Measurements from ENCODE around the gene IGFBP4. TPM values are rescaled to one million over a fixed set of nuclear protein-coding genes. Genes with fewer than 3 reads are reported as not detected.
A peak's percentile ranks its signal among the peaks of the same experiment; 100 is the strongest.

The IGFBP4 gene
- total RNA-seq, 4 donors from 2014 or later: 234 to 334 (median 274) TPM

GRCh38 chr17:40447148-40447644 is 3.9 kb downstream of the IGFBP4 start:
- no peaks in the 10 kb centered on the region for H3K9me3 ChIP-seq
- no peaks in the 10 kb centered on the region for H3K27me3 ChIP-seq
- peak overlapping the region; percentile 93 to 98 (median 94) for H3K27ac ChIP-seq
- no peak for TF ChIP-seq POLR2A (IDR thresholded peaks at IDR 0.05)
- TF ChIP-seq, protein P1, sequence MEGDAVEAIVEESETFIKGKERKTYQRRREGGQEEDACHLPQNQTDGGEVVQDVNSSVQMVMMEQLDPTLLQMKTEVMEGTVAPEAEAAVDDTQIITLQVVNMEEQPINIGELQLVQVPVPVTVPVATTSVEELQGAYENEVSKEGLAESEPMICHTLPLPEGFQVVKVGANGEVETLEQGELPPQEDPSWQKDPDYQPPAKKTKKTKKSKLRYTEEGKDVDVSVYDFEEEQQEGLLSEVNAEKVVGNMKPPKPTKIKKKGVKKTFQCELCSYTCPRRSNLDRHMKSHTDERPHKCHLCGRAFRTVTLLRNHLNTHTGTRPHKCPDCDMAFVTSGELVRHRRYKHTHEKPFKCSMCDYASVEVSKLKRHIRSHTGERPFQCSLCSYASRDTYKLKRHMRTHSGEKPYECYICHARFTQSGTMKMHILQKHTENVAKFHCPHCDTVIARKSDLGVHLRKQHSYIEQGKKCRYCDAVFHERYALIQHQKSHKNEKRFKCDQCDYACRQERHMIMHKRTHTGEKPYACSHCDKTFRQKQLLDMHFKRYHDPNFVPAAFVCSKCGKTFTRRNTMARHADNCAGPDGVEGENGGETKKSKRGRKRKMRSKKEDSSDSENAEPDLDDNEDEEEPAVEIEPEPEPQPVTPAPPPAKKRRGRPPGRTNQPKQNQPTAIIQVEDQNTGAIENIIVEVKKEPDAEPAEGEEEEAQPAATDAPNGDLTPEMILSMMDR (IDR thresholded peaks at IDR 0.05): no peak
- DNase-seq: peak in 1 of 2 donors; percentile 26
- 51 to 84% methylated on average over 8 of the region's 8 CpGs for WGBS, 2 donors
- H3K4me3 ChIP-seq (replicated peaks in 1 of 3): peak overlapping the region in 1 of 3 donors; percentile 27
- no peaks in the 10 kb centered on the region for H3K36me3 ChIP-seq
- intact Hi-C loops (cut with DNase I): no loop called here
- H3K4me1 ChIP-seq: peaks cover 66 to 68% of the 10 kb centered on the region in 2 donors

GRCh38 chr17:40447806-40448205 is 4.6 kb downstream of the IGFBP4 start:
- no peak for DNase-seq
- TF ChIP-seq POLR2A (IDR thresholded peaks at IDR 0.05): no peak
- TF ChIP-seq, protein P1 (IDR thresholded peaks at IDR 0.05): no peak
- peaks cover 0 to 2% of the 10 kb centered on the region in 2 donors for H3K36me3 ChIP-seq
- no peaks in the 10 kb centered on the region for H3K9me3 ChIP-seq
- peaks cover 71 to 74% of the 10 kb centered on the region in 2 donors for H3K4me1 ChIP-seq
- WGBS, 2 donors: 70 to 83% methylated on average over 4 of the region's 4 CpGs
- peak overlapping the region; percentile 93 to 98 (median 94) for H3K27ac ChIP-seq
- peak overlapping the region in 1 of 3 donors; percentile 27 for H3K4me3 ChIP-seq (replicated peaks in 1 of 3)
- intact Hi-C loops (cut with DNase I): no loop called here
- no peaks in the 10 kb centered on the region for H3K27me3 ChIP-seq

GRCh38 chr17:40448213-40448638 is 5.0 kb downstream of the IGFBP4 start:
- Histone ChIP-seq H3K4me3 (replicated peaks in 1 of 3) (peak overlapping the region in 1 of 3 donors; percentile 27), H3K9me3 (no peaks in the 10 kb centered on the region), H3K27ac (peak overlapping the region; percentile 93 to 98 (median 94)), H3K27me3 (no peaks in the 10 kb centered on the region), H3K36me3 (peaks cover 4 to 6% of the 10 kb centered on the region in 2 donors), H3K4me1 (peaks cover 71 to 77% of the 10 kb centered on the region in 2 donors)
- TF ChIP-seq POLR2A (IDR thresholded peaks at IDR 0.05): no peak
- TF ChIP-seq, protein P1 (IDR thresholded peaks at IDR 0.05): no peak
- intact Hi-C loops (cut with DNase I): no loop called here
- peak; percentile 62 to 66 for DNase-seq
- 36 to 53% methylated on average over 8 of the region's 8 CpGs for WGBS, 2 donors

DNA sequence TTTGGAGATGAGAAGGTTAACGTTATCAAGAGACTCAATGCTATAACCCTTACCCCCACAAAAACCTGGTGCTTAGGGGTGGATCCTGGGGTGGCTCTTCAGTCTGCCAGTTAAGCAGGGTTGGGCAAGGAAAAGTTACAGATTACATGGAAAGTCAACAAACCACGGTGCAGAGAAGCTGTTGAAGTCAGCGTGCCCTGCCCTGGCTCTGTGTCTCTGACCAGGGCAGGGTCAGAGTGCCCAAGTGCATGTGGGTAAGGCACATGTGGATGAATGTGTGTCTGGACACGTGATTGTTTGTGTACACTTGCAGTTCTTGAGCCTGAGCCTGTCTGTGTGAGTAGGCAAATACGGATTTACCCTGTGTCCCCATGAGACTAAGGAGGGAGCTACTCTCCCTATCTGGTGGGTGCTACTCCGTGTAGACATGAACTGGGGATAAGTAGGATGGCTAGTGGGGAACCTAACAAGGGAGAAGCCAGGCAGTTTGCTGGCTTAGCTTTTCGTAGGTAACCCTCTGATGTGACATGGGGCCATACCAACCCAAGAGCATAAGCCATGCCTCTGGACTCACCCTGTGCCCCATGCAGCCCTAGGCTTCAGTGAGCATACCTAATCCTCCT is 5.5 kb downstream of the IGFBP4 start:
- Histone ChIP-seq H3K36me3 (peaks cover 9 to 11% of the 10 kb centered on the region in 2 donors), H3K27me3 (no peaks in the 10 kb centered on the region), H3K9me3 (no peaks in the 10 kb centered on the region), H3K4me3 (replicated peaks in 1 of 3) (peak overlapping the region in 1 of 3 donors; percentile 27), H3K4me1 (peaks cover 71 to 82% of the 10 kb centered on the region in 2 donors), H3K27ac (peak overlapping the region; percentile 93 to 98 (median 94))
- peak; percentile 79 to 81 for DNase-seq
- TF ChIP-seq, protein P1 (IDR thresholded peaks at IDR 0.05): no peak
- peak in 1 of 2 donors; percentile 60 for TF ChIP-seq POLR2A (IDR thresholded peaks at IDR 0.05)
- intact Hi-C loops (cut with DNase I): no loop called here
- WGBS, 2 donors: 22 to 24% methylated on average over 7 of the region's 7 CpGs

DNA sequence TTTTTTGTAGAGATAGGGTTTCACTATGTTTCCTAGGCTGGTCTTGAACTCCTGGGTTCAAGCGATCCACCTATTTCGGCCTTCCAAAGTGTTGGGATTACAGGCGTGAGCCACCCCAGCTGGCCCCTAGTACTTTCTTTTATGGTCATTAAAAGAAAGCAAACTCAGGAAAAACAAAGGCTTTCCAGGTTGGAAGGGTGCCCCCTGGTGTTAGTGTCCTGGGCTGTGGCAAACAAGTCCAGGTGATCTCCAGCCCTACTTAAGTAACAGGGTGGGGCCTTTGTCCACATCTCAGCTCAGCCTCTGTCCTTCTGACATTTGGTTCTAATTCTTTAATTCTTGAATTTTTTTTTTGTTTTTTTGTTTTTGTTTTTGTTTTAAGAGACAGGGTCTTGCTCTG is 6.9 kb downstream of the IGFBP4 start:
- H3K36me3 ChIP-seq: peaks cover 21 to 23% of the 10 kb centered on the region in 2 donors
- no peak for TF ChIP-seq POLR2A (IDR thresholded peaks at IDR 0.05)
- TF ChIP-seq, protein P1 (IDR thresholded peaks at IDR 0.05): peak in 3 of 6 experiments; percentile 19 to 41 (median 30)
- intact Hi-C loops (cut with DNase I): no loop called here
- no peak overlapping the region for H3K4me3 ChIP-seq (replicated peaks in 1 of 3)
- H3K4me1 ChIP-seq: peaks cover 70 to 84% of the 10 kb centered on the region in 2 donors
- no peaks in the 10 kb centered on the region for H3K9me3 ChIP-seq
- H3K27ac ChIP-seq: peak overlapping the region; percentile 93 to 98 (median 94)
- WGBS, 2 donors: 83% methylated on average over 3 of the region's 3 CpGs
- DNase-seq: peak in 1 of 2 donors; percentile 46
- no peaks in the 10 kb centered on the region for H3K27me3 ChIP-seq

Data from thyroid gland (tissue), 4 donors.